Esophagus squamous epithelium (tissue), 5 donors: Measurements from ENCODE around the gene KLF4. TPM values are rescaled to one million over a fixed set of nuclear protein-coding genes. Genes with fewer than 3 reads are reported as not detected.
A peak's percentile ranks its signal among the peaks of the same experiment; 100 is the strongest.
"Not testable (repeated sequence)": the region's sequence is repeated elsewhere in the genome, so short reads cannot be mapped to it uniquely, and the experiment has no call there.

ENCODE experiments used
- DNase-seq: peaks from one replicate; lab custom pipeline; 2025; lab: John Stamatoyannopoulos, UW
- H3K27ac ChIP-seq, 4 donors: fragments of 200-600 bp; sonication (generic); one replicate each; pipeline ENCODE4 v1.5.1; 2016 to 2019; ENCODE audit warnings: mild to moderate bottlenecking in 1 of 4
- H3K27me3 ChIP-seq, 4 donors: fragments of 200-600 bp; sonication (generic); 1 replicate in 3 of 4; 2 replicates in 1 of 4; pipeline versions ENCODE4 v1.5.1 to v1.6.0; 2017 to 2021; ENCODE audit warnings: antibody characterized with exemption in 1 of 4
- H3K36me3 ChIP-seq, 3 donors: fragments of 200-600 bp; sonication (generic); one replicate each; pipeline ENCODE4 v1.5.1; 2016 to 2019
- H3K4me1 ChIP-seq, 3 donors: fragments of 200-600 bp; sonication (generic); one replicate each; pipeline ENCODE4 v1.5.1; 2017 to 2019
- H3K4me3 ChIP-seq, 4 donors: fragments of 200-600 bp; sonication (generic); 1 replicate in 3 of 4; 2 replicates in 1 of 4; pipeline ENCODE4 v1.5.1; 2016 to 2019; ENCODE audit warnings: mild to moderate bottlenecking in 2 of 4, moderate library complexity in 1 of 4
- H3K9me3 ChIP-seq, 3 donors: fragments of 200-600 bp; sonication (generic); one replicate each; pipeline ENCODE4 v1.5.1; 2016 to 2019
- POLR2A ChIP-seq, 4 donors: fragments of 450-650 bp; IDR thresholded peaks; one replicate each; pipeline ENCODE4 v1.6.1; 2017; ENCODE audit warnings: antibody characterized with exemption in 4 of 4, mild to moderate bottlenecking in 4 of 4, moderate library complexity in 3 of 4
- WGBS, 2 donors: methylation state at CpG; one replicate each; pipeline ENCODE4 v1.1.5; 2018; 5-methylcytosine and 5-hydroxymethylcytosine counted together
- intact Hi-C: fragments of 100-400 bp; cut with DNase I; formaldehyde crosslinking; loops from one replicate; pipeline ENCODE4 v1.15.0; 2022
- total RNA-seq, 4 donors: library from RNA; depleted of rRNA; stranded (reverse); fragments of >200 nt; gene quantifications; one replicate each; pipeline ENCODE4 v1.1.0, GENCODE V29; 2016
- TF ChIP-seq, protein P1 (sequence below), 6 experiments: fragments of 450-650 bp in 4 of 6; fragments of 200-600 bp in 2 of 6; sonication (generic) in 2 of 6; IDR thresholded peaks; one replicate each; pipeline ENCODE4 v1.5.1; 2016 to 2019; ENCODE audit warnings: antibody characterized with exemption in 6 of 6, mild to moderate bottlenecking in 4 of 6, moderate library complexity in 4 of 6
- donor health status: DM: yes; HTN: yes; CAD: no.

KLF4 gene
- total RNA-seq, 4 donors from 2014 or later, result 72.0 to 157 (median 106) TPM

DNA sequence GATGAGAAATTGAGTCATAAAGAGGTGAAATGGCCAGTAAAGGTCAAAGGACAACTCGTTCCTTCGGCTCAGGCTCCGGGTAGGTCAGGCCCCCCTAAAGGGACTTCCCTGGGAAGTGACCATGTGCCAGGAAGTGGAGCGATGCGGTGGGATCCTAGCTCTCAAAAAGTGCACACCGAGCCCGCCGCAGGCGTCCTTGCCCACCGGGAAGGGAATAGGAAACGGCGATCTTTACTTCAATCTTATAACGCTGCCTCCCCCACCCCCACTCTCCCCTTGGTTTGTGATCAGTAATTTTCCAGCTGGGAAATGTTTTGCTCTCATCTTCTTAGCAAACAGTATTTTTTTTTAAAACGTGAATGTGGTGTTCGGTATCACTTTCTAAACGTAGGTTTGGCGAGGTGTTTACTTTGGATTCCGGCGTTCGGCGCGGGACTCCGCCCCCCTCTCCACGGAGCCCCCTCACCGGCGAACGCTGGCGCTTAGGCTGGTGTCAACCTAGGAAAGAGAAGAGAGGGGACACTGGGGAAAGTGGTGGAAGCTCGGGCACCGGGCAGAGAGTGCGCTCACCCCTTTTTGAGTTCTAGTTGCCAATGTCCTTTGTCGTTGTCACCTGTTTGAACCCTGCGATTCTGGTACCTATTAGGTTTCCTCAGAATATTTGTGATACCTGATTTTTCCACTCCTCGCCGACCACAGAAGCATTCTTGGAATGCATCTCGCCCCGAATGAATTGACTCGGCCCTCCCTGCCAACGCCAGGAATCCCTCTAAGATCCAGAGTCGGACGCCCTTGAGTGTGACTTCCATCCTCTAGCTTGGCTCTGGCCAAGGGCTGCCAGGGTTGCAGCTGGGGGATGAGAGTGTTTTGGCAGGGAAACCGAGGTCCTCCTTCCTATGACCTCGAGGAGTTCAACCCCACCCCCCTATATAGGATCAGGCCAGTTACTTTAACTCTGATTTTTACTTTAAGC is 1.8 kb upstream of the KLF4 start:
- Histone ChIP-seq H3K9me3 (no peaks in the 10 kb centered on the region), H3K4me3 (peak overlapping the region in 3 of 4 donors; percentile 78 to 98 (median 89)), H3K36me3 (peaks cover 0 to 20% (median 14%) of the 10 kb centered on the region in 3 donors), H3K4me1 (peaks cover 0 to 48% (median 14%) of the 10 kb centered on the region in 3 donors), H3K27ac (peak overlapping the region; percentile 81 to 98 (median 97)), H3K27me3 (peaks cover 0 to 18% (median 0%) of the 10 kb centered on the region in 4 donors)
- TF ChIP-seq POLR2A (IDR thresholded peaks at IDR 0.05), result no peak
- TF ChIP-seq, protein P1, sequence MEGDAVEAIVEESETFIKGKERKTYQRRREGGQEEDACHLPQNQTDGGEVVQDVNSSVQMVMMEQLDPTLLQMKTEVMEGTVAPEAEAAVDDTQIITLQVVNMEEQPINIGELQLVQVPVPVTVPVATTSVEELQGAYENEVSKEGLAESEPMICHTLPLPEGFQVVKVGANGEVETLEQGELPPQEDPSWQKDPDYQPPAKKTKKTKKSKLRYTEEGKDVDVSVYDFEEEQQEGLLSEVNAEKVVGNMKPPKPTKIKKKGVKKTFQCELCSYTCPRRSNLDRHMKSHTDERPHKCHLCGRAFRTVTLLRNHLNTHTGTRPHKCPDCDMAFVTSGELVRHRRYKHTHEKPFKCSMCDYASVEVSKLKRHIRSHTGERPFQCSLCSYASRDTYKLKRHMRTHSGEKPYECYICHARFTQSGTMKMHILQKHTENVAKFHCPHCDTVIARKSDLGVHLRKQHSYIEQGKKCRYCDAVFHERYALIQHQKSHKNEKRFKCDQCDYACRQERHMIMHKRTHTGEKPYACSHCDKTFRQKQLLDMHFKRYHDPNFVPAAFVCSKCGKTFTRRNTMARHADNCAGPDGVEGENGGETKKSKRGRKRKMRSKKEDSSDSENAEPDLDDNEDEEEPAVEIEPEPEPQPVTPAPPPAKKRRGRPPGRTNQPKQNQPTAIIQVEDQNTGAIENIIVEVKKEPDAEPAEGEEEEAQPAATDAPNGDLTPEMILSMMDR (IDR thresholded peaks at IDR 0.05), result no peak
- 41 to 42% methylated on average over 32 to 43 of the region's 43 CpGs for WGBS, 2 donors
- DNase-seq, result no peak
- intact Hi-C loops, result loop anchor here (10.0 kb wide), 1 partner anchor 243 kb away; no protein-coding TSS in a partner anchor

DNA sequence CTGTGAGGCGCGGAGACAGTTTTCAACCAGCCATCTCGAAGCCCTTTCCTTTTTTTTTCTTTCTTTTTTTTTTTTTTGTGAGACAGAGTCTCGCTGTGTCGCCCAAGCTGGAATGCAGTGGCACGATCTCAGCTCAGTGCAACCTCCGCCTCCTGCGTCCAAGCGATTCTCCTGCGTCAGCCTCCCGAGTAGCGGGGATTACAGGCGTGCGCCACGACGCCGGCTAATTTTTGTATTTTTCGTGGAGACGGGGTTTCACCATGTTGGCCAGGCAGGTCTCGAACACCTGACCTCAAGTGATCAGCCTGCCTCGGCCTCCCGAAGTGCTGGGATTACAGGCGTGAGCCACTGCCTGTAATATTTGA is 1.0 kb upstream of the KLF4 start:
- H3K9me3 ChIP-seq, DNase-seq: not testable (repeated sequence)
- Histone ChIP-seq H3K27ac (peak overlapping the region; percentile 96 to 98 (median 98)), H3K27me3 (peaks cover 0 to 18% (median 0%) of the 10 kb centered on the region in 4 donors), H3K4me3 (peak overlapping the region; percentile 78 to 98 (median 90)), H3K36me3 (peaks cover 0 to 28% (median 18%) of the 10 kb centered on the region in 3 donors), H3K4me1 (peaks cover 0 to 54% (median 14%) of the 10 kb centered on the region in 3 donors)
- intact Hi-C loops, result loop anchor here (10.0 kb wide), 1 partner anchor 244 kb away; no protein-coding TSS in a partner anchor
- WGBS, 2 donors, result 10 to 23% methylated on average over 13 to 23 of the region's 23 CpGs

DNA sequence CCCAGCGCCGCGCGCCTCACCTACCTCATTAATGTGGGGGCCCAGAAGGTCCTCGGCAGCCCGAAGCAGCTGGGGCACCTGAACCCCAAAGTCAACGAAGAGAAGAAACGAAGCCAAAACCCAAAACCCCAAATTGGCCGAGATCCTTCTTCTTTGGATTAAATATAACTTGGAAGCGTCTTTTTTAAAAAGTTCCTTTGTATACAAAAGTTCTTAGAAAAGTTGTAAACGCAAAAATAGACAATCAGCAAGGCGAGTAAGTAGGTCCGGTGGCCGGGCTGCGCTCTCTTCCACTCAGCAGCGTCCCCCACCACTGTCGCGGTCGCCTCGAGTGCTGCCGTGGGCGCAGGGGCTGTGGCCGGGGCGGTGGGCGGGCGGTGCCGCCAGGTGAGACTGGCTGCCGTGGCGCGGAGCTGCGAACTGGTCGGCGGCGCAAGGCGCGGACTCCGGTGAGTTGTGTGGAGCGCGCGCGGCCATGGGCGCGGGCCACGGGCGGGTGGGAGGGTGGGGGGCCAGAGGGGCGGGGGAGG is 360 bp downstream of the KLF4 start:
- peaks cover 0 to 37% (median 24%) of the 10 kb centered on the region in 3 donors for H3K36me3 ChIP-seq
- H3K4me3 ChIP-seq, result peak overlapping the region; percentile 78 to 98 (median 90)
- H3K27ac ChIP-seq, result peak overlapping the region; percentile 98 to 99 (median 98)
- H3K9me3 ChIP-seq, result no peaks in the 10 kb centered on the region
- intact Hi-C loops, result loop anchor here (5.0 to 10.0 kb wide), 2 partner anchors 148 to 786 kb away; no protein-coding TSS in a partner anchor
- DNase-seq, result no peak
- peaks cover 0 to 18% (median 0%) of the 10 kb centered on the region in 4 donors for H3K27me3 ChIP-seq
- WGBS, 2 donors, result 0 to 1% methylated on average over 2 to 14 of the region's 46 CpGs
- H3K4me1 ChIP-seq, result peaks cover 7 to 68% (median 14%) of the 10 kb centered on the region in 3 donors
- TF ChIP-seq, protein P1 (IDR thresholded peaks at IDR 0.05), result no peak
- TF ChIP-seq POLR2A (IDR thresholded peaks at IDR 0.05), result no peak

DNA sequence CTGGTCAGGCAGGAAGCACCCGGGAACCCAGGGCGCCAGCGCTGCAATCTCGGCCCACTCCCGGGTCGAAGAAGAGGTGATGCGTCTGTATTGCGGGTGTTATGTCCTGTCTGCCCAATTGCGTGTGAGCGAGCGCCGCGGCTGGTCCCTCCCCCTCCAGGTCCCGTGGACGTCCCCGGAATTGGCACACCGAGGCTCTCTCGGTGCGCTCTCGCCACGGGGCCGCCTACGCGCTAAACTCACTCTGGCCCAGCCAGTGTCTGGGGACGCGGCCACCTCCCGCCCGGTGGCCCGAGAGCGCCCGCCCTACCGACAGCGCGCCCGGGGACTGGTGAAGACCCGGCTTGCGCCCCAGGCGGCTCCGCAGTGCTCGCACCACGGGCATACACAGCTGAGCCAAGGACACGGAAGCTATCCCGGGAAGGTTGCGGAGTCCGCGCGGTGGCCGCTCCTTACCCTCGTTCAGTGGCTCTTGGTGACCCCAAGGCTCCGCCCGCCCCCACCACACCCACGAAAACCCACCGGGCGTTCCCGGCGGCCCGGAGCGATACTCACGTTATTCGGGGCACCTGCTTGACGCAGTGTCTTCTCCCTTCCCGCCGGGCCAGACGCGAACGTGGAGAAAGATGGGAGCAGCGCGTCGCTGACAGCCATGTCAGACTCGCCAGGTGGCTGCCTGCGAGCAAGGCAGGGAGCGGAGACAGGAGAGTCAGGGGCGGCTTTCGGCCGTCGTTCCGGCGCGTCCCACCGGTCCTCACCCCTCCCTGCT is 1.0 kb downstream of the KLF4 start:
- intact Hi-C loops, result loop anchor here (5.0 to 10.0 kb wide), 2 partner anchors 149 to 786 kb away; no protein-coding TSS in a partner anchor
- no peaks in the 10 kb centered on the region for H3K9me3 ChIP-seq
- peak overlapping the region; percentile 78 to 98 (median 90) for H3K4me3 ChIP-seq
- H3K27ac ChIP-seq, result peak overlapping the region; percentile 98 to 99 (median 98)
- WGBS, 2 donors, result no CpG with 5 or more reads among the region's 80 CpGs
- TF ChIP-seq POLR2A (IDR thresholded peaks at IDR 0.05), result peak in 3 of 4 donors; percentile 45 to 94 (median 90)
- TF ChIP-seq, protein P1 (IDR thresholded peaks at IDR 0.05), result no peak
- no peak for DNase-seq
- H3K36me3 ChIP-seq, result peaks cover 0 to 40% (median 24%) of the 10 kb centered on the region in 3 donors
- H3K4me1 ChIP-seq, result peaks cover 7 to 75% (median 18%) of the 10 kb centered on the region in 3 donors
- peaks cover 0 to 18% (median 0%) of the 10 kb centered on the region in 4 donors for H3K27me3 ChIP-seq
